Esophagus muscularis mucosa (tissue), 4 donors: ENCODE measurements around the gene GATA1. TPM values are rescaled to one million over a fixed set of nuclear protein-coding genes. Genes with fewer than 3 reads are reported as not detected.

ENCODE experiments used
- DNase-seq: peaks from one replicate; pipeline ENCODE4 v3.0.0-alpha.2; 2017; ENCODE audit errors: extremely low spot score
- H3K27ac ChIP-seq, 4 donors: fragments of 200-600 bp; sonication (generic); replicated peaks in 1 of 4; 1 replicate in 3 of 4; 2 replicates in 1 of 4; pipeline ENCODE4 v1.5.1; 2016 to 2019; ENCODE audit warnings: mild to moderate bottlenecking in 1 of 4
- H3K27me3 ChIP-seq, 4 donors: fragments of 200-600 bp; sonication (generic); one replicate each; pipeline versions ENCODE4 v1.5.1 to v1.6.0; 2016 to 2019
- H3K36me3 ChIP-seq, 4 donors: fragments of 200-600 bp; sonication (generic); one replicate each; pipeline ENCODE4 v1.5.1; 2016 to 2019
- H3K4me1 ChIP-seq, 4 donors: fragments of 200-600 bp; sonication (generic); one replicate each; pipeline ENCODE4 v1.5.1; 2016 to 2019
- H3K4me3 ChIP-seq, 4 donors: fragments of 200-600 bp; sonication (generic); 1 replicate in 2 of 4; 2 replicates in 2 of 4; pipeline ENCODE4 v1.5.1; 2016 to 2019; ENCODE audit warnings: mild to moderate bottlenecking in 4 of 4, moderate library complexity in 1 of 4
- H3K9me3 ChIP-seq, 4 donors: fragments of 200-600 bp; sonication (generic); 1 replicate in 3 of 4; 2 replicates in 1 of 4; pipeline ENCODE4 v1.5.1; 2016 to 2019
- EP300 ChIP-seq: sonication (generic); formaldehyde crosslinking; IDR thresholded peaks from one replicate; pipeline ENCODE4 v1.6.1; 2017; ENCODE audit warnings: antibody characterized with exemption
- POLR2A ChIP-seq: fragments of 450-650 bp; IDR thresholded peaks from one replicate; pipeline ENCODE4 v1.6.1; 2017; ENCODE audit warnings: antibody characterized with exemption, moderate library complexity, mild to moderate bottlenecking, low read depth
- POLR2AphosphoS5 ChIP-seq, 2 donors: sonication (generic); formaldehyde crosslinking; IDR thresholded peaks; one replicate each; pipeline ENCODE4 v1.6.1; 2017; ENCODE audit warnings: antibody characterized with exemption in 2 of 2
- WGBS: methylation state at CpG from one replicate; pipeline ENCODE4 v1.1.5; 2018; 5-methylcytosine and 5-hydroxymethylcytosine counted together
- intact Hi-C: fragments of 100-400 bp; cut with DNase I; formaldehyde crosslinking; loops from one replicate; pipeline ENCODE4 v1.15.1; 2023
- total RNA-seq, 4 donors: library from RNA; depleted of rRNA; stranded (reverse); fragments of >200 nt; gene quantifications; one replicate each; pipeline versions ENCODE4 v1.1.0 to v1.2.1, GENCODE V29; 2016
- TF ChIP-seq, protein P1 (sequence below), 3 experiments: fragments of 200-600 bp in 2 of 3; fragments of 450-650 bp in 1 of 3; sonication (generic) in 2 of 3; IDR thresholded peaks; one replicate each; pipeline ENCODE4 v1.5.1; 2017 to 2019; ENCODE audit warnings: antibody characterized with exemption in 3 of 3, mild to moderate bottlenecking in 2 of 3, moderate library complexity in 1 of 3

GATA1 gene
- total RNA-seq, 4 donors from 2014 or later = 0.50 TPM; not detected in 3

DNA sequence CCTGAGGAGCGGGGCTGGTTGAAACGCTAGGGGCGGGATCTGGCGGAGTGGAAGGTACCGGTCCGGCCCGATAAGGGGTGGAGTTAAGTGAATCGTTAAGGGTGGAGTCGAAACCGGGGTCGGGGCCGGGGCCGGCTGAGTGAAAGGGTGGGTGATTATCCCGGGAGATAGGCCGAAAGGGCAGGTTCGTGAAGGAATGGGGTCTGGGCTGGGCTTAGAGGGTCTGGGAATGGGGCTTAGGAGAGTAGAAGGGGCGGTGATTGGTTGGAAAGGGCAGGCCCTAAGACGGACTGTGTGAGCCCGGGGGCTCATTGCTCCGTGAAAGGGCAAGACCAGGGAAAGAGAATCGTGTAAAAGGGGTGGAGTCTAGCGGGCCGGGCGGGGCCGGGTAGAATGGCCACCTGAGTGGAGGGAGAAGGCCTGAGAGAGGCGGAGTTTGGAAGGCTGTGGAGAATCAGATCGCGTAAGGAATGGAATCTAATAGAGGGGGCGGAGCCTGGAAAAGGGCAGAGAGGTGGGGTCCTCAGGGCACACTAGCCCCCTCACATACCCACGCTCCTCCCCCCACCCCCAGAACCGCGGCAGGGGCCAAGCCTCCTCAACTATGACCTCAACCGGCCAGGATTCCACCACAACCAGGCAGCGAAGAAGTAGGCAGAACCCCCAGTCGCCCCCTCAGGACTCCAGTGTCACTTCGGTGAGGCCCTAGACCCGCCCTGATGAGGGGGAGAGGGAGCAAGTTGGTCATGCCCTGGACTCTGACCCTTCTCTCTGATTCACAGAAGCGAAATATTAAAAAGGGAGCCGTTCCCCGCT lies 15.9 kb downstream of the GATA1 start:
- intact Hi-C loops = loop anchor here (2.0 to 5.0 kb wide), 2 partner anchors 65 to 90 kb away; no protein-coding TSS in a partner anchor
- Histone ChIP-seq H3K9me3 (no peaks in the 10 kb centered on the region), H3K36me3 (peaks cover 0 to 20% (median 9%) of the 10 kb centered on the region in 4 donors), H3K4me1 (peaks cover 6 to 16% (median 10%) of the 10 kb centered on the region in 4 donors), H3K27me3 (no peaks in the 10 kb centered on the region), H3K27ac (peak overlapping the region; percentile 91 to 94 (median 94)), H3K4me3 (peak overlapping the region; percentile 58 to 70 (median 62))
- TF ChIP-seq, protein P1, sequence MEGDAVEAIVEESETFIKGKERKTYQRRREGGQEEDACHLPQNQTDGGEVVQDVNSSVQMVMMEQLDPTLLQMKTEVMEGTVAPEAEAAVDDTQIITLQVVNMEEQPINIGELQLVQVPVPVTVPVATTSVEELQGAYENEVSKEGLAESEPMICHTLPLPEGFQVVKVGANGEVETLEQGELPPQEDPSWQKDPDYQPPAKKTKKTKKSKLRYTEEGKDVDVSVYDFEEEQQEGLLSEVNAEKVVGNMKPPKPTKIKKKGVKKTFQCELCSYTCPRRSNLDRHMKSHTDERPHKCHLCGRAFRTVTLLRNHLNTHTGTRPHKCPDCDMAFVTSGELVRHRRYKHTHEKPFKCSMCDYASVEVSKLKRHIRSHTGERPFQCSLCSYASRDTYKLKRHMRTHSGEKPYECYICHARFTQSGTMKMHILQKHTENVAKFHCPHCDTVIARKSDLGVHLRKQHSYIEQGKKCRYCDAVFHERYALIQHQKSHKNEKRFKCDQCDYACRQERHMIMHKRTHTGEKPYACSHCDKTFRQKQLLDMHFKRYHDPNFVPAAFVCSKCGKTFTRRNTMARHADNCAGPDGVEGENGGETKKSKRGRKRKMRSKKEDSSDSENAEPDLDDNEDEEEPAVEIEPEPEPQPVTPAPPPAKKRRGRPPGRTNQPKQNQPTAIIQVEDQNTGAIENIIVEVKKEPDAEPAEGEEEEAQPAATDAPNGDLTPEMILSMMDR (IDR thresholded peaks at IDR 0.05) = no peak
- TF ChIP-seq POLR2A (peak; percentile 15), POLR2AphosphoS5 (IDR thresholded peaks at IDR 0.05) (peak; percentile 2 to 79)
- WGBS = 43% methylated on average over 40 of the region's 40 CpGs
- peak; percentile 94 for DNase-seq

DNA sequence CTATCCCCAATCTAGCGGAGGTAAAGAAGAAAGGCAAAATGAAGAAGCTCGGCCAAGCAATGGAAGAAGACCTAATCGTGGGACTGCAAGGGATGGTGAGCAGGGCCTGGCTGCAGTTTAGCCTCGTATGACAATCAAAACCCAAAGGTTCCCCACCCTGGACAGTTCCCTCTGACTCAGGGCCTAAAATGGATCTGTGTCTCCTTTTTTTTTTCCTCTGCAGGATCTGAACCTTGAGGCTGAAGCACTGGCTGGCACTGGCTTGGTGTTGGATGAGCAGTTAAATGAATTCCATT lies 16.5 kb downstream of the GATA1 start:
- H3K27me3 ChIP-seq = no peaks in the 10 kb centered on the region
- WGBS = 43% methylated on average over 4 of the region's 4 CpGs
- TF ChIP-seq, protein P1 (IDR thresholded peaks at IDR 0.05) = no peak
- TF ChIP-seq POLR2A = no peak
- no peak for TF ChIP-seq POLR2AphosphoS5 (IDR thresholded peaks at IDR 0.05)
- TF ChIP-seq EP300 = no peak
- intact Hi-C loops = loop anchor here (2.0 to 5.0 kb wide), 2 partner anchors 66 to 89 kb away; no protein-coding TSS in a partner anchor
- peaks cover 6 to 16% (median 10%) of the 10 kb centered on the region in 4 donors for H3K4me1 ChIP-seq
- DNase-seq = no peak
- H3K27ac ChIP-seq = peak overlapping the region; percentile 91 to 94 (median 94)
- H3K4me3 ChIP-seq = peak overlapping the region; percentile 58 to 70 (median 62)
- H3K9me3 ChIP-seq = no peaks in the 10 kb centered on the region
- peaks cover 0 to 22% (median 9%) of the 10 kb centered on the region in 4 donors for H3K36me3 ChIP-seq

DNA sequence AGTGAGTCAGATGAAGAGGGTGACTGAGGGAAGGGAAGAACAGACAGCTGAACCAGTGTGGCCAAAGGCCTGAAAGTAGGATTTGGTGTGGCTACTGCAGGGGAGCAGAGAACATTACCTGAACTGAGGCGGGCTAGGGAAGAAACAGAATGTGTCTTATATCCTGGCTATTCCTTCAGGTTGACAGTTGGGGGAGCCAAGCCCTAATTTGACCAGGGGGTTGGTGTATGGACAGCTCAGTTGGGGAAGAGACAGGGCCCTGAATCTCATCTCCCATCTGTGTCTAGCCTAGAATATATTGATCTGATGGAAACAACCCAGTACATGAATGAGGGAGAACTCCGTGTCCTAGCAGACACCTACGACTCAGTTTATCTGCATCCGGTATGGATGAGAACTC lies 19.7 kb downstream of the GATA1 start:
- Histone ChIP-seq H3K4me1 (peaks cover 6 to 8% (median 7%) of the 10 kb centered on the region in 4 donors), H3K27me3 (no peaks in the 10 kb centered on the region), H3K9me3 (no peaks in the 10 kb centered on the region), H3K27ac (no peak overlapping the region), H3K4me3 (no peak overlapping the region), H3K36me3 (peaks cover 0 to 38% (median 14%) of the 10 kb centered on the region in 4 donors)
- DNase-seq = no peak
- intact Hi-C loops = no loop called here
- TF ChIP-seq EP300 = no peak
- TF ChIP-seq, protein P1 (IDR thresholded peaks at IDR 0.05) = no peak
- no peak for TF ChIP-seq POLR2A
- no peak for TF ChIP-seq POLR2AphosphoS5 (IDR thresholded peaks at IDR 0.05)
- WGBS = 85% methylated on average over 4 of the region's 4 CpGs

DNA sequence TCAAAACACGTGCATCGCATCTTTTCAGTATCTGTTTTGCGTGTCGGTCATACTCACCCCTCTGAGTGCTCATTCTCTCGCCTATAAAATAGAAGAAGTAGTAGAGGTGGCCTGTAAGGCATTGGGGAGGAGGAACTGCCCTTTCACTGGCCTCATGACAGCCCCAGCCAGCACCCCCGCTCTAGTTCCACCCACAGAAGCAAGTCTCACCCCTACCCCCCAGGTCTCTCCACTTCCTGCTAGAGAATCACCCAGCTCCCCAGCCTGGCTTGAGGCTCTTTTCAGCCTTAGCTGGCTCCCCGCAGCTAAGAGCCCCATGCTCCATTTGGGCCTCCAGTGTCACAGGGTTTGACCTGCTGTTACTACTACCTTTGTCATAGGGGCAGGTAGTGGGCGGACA lies 27.3 kb downstream of the GATA1 start:
- no peak for TF ChIP-seq POLR2AphosphoS5 (IDR thresholded peaks at IDR 0.05)
- no peak for TF ChIP-seq POLR2A
- no peak for TF ChIP-seq EP300
- TF ChIP-seq, protein P1 (IDR thresholded peaks at IDR 0.05) = no peak
- H3K36me3 ChIP-seq = peaks cover 20 to 76% (median 45%) of the 10 kb centered on the region in 4 donors
- H3K27ac ChIP-seq = no peak overlapping the region
- H3K9me3 ChIP-seq = no peaks in the 10 kb centered on the region
- no peaks in the 10 kb centered on the region for H3K4me1 ChIP-seq
- H3K4me3 ChIP-seq = no peak overlapping the region
- H3K27me3 ChIP-seq = no peaks in the 10 kb centered on the region
- intact Hi-C loops = no loop called here
- DNase-seq = no peak
- WGBS = 80% methylated on average over 8 of the region's 8 CpGs
